Memory B cell (primary cell): ENCODE results near the gene RNF141.

Source experiments
- ATAC-seq: fragments of 150-1000 bp; cut with Tn5 transposase; 2 replicates; pipeline ENCODE4 v1.10.0; 2021; ENCODE audit warnings: low read depth, mild to moderate bottlenecking, moderate library complexity
- DNase-seq, 2 donors: peaks; one replicate each; pipeline ENCODE4 v3.0.0; 2022; ENCODE audit warnings: low spot score in 2 of 2
- H3K27ac Mint-ChIP-seq: one replicate; pipeline ENCODE4 v1.8.0; 2022; ENCODE audit warnings: mild to moderate bottlenecking, moderate library complexity, mixed read lengths
- H3K27me3 Mint-ChIP-seq: one replicate; pipeline ENCODE4 v1.8.0; 2022; ENCODE audit warnings: mixed read lengths
- H3K36me3 Mint-ChIP-seq: one replicate; pipeline ENCODE4 v1.8.0; 2022; ENCODE audit warnings: mild to moderate bottlenecking, mixed read lengths
- H3K4me1 Mint-ChIP-seq: one replicate; pipeline ENCODE4 v1.8.0; 2022; ENCODE audit warnings: mixed read lengths
- H3K4me3 Mint-ChIP-seq: one replicate; pipeline ENCODE4 v1.8.0; 2022; ENCODE audit warnings: mild to moderate bottlenecking, moderate library complexity, mixed read lengths
- H3K9me3 Mint-ChIP-seq: one replicate; pipeline ENCODE4 v1.8.0; 2022; ENCODE audit warnings: mixed read lengths

The RNF141 gene

GRCh38 chr11:10540915-10541560, at the start of gene RNF141:
Gene RNF141 (minus strand): TSS chr11:10541187. CDS start chr11:10534158, 7,029 bp downstream.
- Mint-ChIP-seq H3K9me3 (no peaks in the 10 kb centered on the region), H3K4me3 (peak within 1 kb of the TSS; percentile 92), H3K4me1 (peaks cover 32% of the 10 kb centered on the region), H3K36me3 (peaks cover 14% of the 10 kb centered on the region), H3K27ac (peak within 1 kb of the TSS; percentile 98), H3K27me3 (no peaks in the 10 kb centered on the region)
- DNase-seq = peak; percentile 96 to 99
- ATAC-seq = peak; percentile 88

DNA sequence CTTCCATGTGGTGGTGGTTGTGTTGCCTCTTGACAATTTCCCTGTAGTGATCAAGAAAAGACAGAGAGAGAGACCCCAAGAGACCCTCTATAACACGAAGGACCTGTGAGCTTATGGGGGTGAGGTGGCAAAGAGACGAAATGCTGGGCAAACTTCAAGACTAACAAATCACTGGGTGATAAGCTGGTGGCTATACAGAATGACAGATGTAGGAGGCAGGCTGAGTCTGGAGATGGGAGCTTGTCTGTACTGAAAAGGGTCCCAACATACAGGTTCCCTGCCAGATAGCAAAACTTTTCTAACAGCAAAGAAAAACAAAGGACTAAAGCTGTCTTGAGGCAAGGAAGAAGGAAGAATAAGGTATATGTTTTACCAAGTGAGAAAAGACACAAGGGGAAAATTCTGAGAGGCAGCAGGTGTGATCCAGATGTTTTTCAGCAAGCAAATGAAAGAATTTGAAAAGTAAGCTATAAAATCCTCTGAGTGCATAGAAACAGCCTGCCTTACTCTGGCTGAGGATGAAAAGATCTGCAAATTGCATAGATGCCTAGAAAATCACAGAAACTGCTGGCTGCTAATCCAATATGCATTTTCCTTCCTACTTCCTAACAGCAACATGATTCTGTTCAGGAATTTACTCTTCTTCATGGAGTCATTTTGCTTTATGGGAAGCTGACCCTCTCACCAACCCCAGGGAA, 49.4 kb upstream of the RNF141 start:
- DNase-seq (no peak), ATAC-seq (no peak)
- Mint-ChIP-seq H3K4me3 (no peak overlapping the region), H3K4me1 (peaks cover 32% of the 10 kb centered on the region), H3K27me3 (no peaks in the 10 kb centered on the region), H3K9me3 (no peaks in the 10 kb centered on the region), H3K27ac (peak overlapping the region; percentile 60), H3K36me3 (peaks cover 22% of the 10 kb centered on the region)

GRCh38 chr11:10588904-10589303, 47.9 kb upstream of the RNF141 start:
- no peak for DNase-seq
- H3K4me3 Mint-ChIP-seq = no peak overlapping the region
- peaks cover 21% of the 10 kb centered on the region for H3K36me3 Mint-ChIP-seq
- H3K27ac Mint-ChIP-seq = no peak overlapping the region
- H3K27me3 Mint-ChIP-seq = no peaks in the 10 kb centered on the region
- no peaks in the 10 kb centered on the region for H3K9me3 Mint-ChIP-seq
- peaks cover 34% of the 10 kb centered on the region for H3K4me1 Mint-ChIP-seq
- no peak for ATAC-seq

DNA sequence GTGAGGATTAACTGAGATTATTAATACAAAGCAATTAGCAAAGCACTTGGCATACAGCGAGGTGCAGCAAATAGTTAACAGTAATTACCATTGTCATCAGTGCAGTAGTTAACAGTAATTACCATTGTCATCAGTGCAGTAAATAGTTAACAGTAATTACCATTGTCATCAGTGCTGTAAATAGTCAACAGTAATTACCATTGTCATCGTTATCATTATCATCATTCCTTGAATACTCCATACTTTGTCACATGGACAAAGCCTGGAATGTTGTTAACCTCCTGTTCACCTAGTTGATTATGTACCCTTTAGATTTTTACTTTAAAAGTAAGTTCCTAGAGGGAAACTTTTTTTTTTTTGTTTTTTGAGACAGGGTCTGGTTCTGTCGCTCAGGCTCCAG, 47.0 kb upstream of the RNF141 start:
- ATAC-seq (no peak), DNase-seq (no peak)
- Mint-ChIP-seq H3K27me3 (no peaks in the 10 kb centered on the region), H3K27ac (peak overlapping the region; percentile 10), H3K4me3 (no peak overlapping the region), H3K36me3 (peaks cover 23% of the 10 kb centered on the region), H3K4me1 (peaks cover 37% of the 10 kb centered on the region), H3K9me3 (no peaks in the 10 kb centered on the region)

GRCh38 chr11:10587388-10587787, 46.4 kb upstream of the RNF141 start:
- Mint-ChIP-seq H3K27ac (peak overlapping the region; percentile 10), H3K4me3 (no peak overlapping the region), H3K27me3 (no peaks in the 10 kb centered on the region), H3K4me1 (peaks cover 42% of the 10 kb centered on the region), H3K36me3 (peaks cover 23% of the 10 kb centered on the region), H3K9me3 (no peaks in the 10 kb centered on the region)
- ATAC-seq (no peak), DNase-seq (no peak)

DNA sequence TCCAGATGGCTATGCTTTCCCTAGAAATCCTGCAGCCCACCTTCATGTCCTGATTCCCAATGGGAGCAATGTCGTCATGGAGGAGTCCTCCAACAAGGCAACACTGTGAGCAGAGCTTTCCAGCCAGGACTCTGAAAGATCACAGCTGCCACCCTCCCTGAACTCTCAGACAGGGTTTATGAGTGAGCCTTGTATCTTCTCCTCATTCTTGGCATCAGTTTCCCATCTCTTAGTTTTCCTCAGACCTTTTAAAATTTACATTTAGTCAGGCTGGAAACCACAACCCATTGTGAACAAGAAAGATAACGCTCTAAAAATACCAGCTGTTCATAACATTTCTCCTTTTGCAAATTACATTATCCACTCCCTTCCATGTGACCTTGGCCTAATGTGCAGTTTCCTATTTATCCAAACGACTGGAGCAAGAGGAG, 43.1 kb upstream of the RNF141 start:
- Mint-ChIP-seq H3K27ac (peak overlapping the region; percentile 2), H3K9me3 (no peaks in the 10 kb centered on the region), H3K4me1 (peaks cover 53% of the 10 kb centered on the region), H3K4me3 (no peak overlapping the region), H3K27me3 (no peaks in the 10 kb centered on the region), H3K36me3 (peaks cover 12% of the 10 kb centered on the region)
- ATAC-seq (no peak), DNase-seq (no peak)

DNA sequence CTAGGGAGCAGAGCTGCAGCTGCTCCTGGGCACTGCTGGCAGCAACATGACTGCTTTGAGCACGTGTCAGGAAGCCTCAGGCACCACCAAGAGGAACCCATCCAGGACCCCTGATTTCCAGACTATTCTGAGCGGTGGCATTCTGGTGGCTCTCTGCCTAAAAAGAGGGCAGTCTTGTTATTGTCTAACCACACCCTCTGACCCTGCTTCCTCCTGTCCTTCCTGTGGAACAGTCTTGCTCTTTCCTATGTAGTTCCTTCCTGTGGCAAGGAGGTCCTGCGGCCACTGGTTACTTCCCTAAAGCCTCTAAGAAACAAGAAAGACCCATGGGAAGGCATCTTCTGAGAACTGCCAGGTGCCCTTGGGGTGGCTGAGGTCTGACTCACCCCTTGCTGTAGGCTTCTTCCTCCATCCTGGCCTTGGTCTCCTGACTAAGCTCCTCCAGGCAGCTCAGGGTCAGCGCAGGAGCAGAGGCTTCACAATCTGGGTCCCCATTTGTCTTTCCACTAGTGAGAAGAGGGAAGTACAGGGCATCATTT, 40.6 kb upstream of the RNF141 start:
- H3K4me1 Mint-ChIP-seq = peaks cover 62% of the 10 kb centered on the region
- H3K27me3 Mint-ChIP-seq = no peaks in the 10 kb centered on the region
- H3K27ac Mint-ChIP-seq = peak overlapping the region; percentile 2
- peak overlapping the region; percentile 48 for H3K4me3 Mint-ChIP-seq
- ATAC-seq (peak; percentile 51), DNase-seq (no peak)
- H3K9me3 Mint-ChIP-seq = no peaks in the 10 kb centered on the region
- H3K36me3 Mint-ChIP-seq = peaks cover 11% of the 10 kb centered on the region

DNA sequence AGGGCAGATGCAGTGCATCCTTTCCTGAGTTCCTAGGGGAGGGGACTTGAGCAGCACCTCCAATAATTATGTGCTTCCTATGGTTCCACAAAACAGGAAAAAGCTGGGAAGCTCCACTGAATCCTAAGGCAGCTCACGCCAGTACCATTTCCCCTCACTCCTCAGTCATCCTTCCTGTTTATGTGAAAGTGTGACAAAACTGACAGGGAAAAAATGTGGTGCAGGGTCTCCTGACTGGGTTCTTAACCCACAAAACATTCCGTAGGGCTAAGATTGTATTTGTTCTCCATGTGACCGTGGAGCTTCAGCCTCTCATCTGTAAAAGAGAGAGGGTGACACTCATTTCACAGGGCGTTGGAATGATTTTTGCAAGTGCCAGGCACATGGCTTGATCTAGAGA, 39.6 kb upstream of the RNF141 start:
- H3K4me3 Mint-ChIP-seq = no peak overlapping the region
- H3K4me1 Mint-ChIP-seq = peaks cover 63% of the 10 kb centered on the region
- H3K27me3 Mint-ChIP-seq = no peaks in the 10 kb centered on the region
- DNase-seq = no peak
- peak overlapping the region; percentile 2 for H3K27ac Mint-ChIP-seq
- peaks cover 12% of the 10 kb centered on the region for H3K36me3 Mint-ChIP-seq
- no peaks in the 10 kb centered on the region for H3K9me3 Mint-ChIP-seq
- no peak for ATAC-seq

DNA sequence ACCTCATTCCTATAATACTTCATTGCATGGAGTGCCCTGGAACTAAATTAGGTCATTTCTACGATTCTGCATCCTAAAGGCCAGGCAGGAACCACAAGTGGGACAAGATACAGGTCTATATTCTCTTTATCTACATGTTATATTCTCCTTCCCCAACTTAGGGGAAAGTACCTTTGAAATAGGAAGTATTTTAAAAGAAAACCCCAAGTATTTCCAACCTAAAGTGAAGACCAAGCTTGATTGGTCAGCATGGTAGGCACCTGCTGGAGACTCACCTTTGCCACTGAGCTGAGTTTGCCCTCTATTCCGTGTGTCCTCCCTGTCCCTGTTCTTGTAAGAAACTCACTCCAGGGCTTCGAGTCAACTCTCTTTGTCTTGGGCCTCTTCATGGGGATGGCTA, 38.7 kb upstream of the RNF141 start:
- no peaks in the 10 kb centered on the region for H3K27me3 Mint-ChIP-seq
- peaks cover 12% of the 10 kb centered on the region for H3K36me3 Mint-ChIP-seq
- H3K9me3 Mint-ChIP-seq = no peaks in the 10 kb centered on the region
- DNase-seq = no peak
- ATAC-seq = peak; percentile 75
- peak overlapping the region; percentile 21 for H3K27ac Mint-ChIP-seq
- H3K4me3 Mint-ChIP-seq = no peak overlapping the region
- H3K4me1 Mint-ChIP-seq = peaks cover 61% of the 10 kb centered on the region

- no peaks in the 10 kb centered on the region for H3K27me3 Mint-ChIP-seq
- no peak overlapping the region for H3K27ac Mint-ChIP-seq
- no peak for ATAC-seq
These were observed 35.0 kb upstream of the RNF141 start for GRCh38 chr11:10576035-10576398.

DNA sequence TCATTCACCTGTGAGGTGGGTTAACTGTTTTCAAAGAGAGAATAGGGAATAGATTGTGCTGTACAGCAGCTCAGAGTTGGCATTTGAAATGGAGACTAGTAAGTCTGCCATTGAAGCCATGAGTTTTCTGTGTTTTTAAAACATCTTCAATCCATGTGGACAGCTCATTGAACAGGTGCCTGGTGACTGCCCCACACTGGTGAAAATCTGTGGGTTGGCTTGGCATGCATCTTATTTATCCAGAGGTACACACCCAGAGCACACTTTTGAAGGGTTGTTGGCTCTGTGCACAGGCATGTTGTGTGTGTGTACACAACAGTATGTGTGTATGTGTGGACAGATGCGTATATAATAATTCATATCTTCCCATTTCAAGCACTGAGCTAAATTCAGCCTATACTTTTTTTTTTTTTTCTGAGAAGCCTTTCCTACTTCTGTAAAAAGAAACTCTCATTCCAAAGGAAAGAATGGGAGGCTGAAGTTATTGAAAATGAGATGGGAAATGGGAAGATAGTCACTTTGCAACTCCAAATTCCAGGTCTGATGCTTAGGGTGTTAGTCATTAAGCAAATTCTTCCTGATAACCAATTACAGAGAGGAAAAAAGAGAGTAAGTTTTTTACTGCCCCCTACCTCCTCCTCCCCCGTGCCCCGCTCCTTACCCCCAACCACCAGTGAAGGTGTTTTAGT, 34.5 kb upstream of the RNF141 start:
- Mint-ChIP-seq H3K27me3 (no peaks in the 10 kb centered on the region), H3K9me3 (no peaks in the 10 kb centered on the region), H3K4me1 (peaks cover 47% of the 10 kb centered on the region), H3K27ac (no peak overlapping the region), H3K36me3 (peaks cover 19% of the 10 kb centered on the region), H3K4me3 (no peak overlapping the region)
- ATAC-seq (no peak), DNase-seq (no peak)

More at GRCh38 chr11:10576035-10576398, 35.0 kb upstream of the RNF141 start:
- DNase-seq = no peak
- H3K9me3 Mint-ChIP-seq = no peaks in the 10 kb centered on the region
- H3K36me3 Mint-ChIP-seq = peaks cover 19% of the 10 kb centered on the region
- H3K4me1 Mint-ChIP-seq = peaks cover 51% of the 10 kb centered on the region
- H3K4me3 Mint-ChIP-seq = no peak overlapping the region

GRCh38 chr11:10573556-10573955, 32.6 kb upstream of the RNF141 start:
- H3K36me3 Mint-ChIP-seq = peaks cover 22% of the 10 kb centered on the region
- no peaks in the 10 kb centered on the region for H3K27me3 Mint-ChIP-seq
- H3K4me3 Mint-ChIP-seq = no peak overlapping the region
- ATAC-seq (no peak), DNase-seq (no peak)
- no peaks in the 10 kb centered on the region for H3K9me3 Mint-ChIP-seq
- peaks cover 36% of the 10 kb centered on the region for H3K4me1 Mint-ChIP-seq
- no peak overlapping the region for H3K27ac Mint-ChIP-seq

- H3K27me3 Mint-ChIP-seq = no peaks in the 10 kb centered on the region
- peaks cover 34% of the 10 kb centered on the region for H3K4me1 Mint-ChIP-seq
- H3K27ac Mint-ChIP-seq = no peak overlapping the region
- H3K4me3 Mint-ChIP-seq = no peak overlapping the region
- peaks cover 22% of the 10 kb centered on the region for H3K36me3 Mint-ChIP-seq
- ATAC-seq = peak; percentile 52
- H3K9me3 Mint-ChIP-seq = no peaks in the 10 kb centered on the region
- DNase-seq = no peak
These were observed 32.0 kb upstream of the RNF141 start for GRCh38 chr11:10573028-10573427.

DNA sequence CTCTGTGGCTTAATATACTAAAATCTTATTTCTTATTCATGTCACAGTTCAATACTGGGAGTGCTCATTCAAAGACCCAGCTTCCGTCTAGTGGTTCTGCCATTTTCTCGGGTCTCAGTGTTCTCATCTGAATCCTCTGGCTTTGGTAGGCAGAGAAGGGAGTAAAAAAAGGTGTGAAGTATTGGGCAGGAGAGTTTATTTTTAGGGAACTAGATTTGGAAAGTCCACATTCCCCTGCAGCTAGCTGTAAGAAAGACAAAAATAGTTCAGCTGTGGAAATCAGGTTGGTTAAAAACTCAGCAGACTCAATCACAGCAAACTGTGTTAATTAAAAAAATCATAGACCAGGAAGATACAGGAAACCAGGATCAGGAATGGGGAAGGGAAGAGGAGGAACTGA, 31.5 kb upstream of the RNF141 start:
- Mint-ChIP-seq H3K4me3 (no peak overlapping the region), H3K9me3 (no peaks in the 10 kb centered on the region), H3K4me1 (peaks cover 34% of the 10 kb centered on the region), H3K27me3 (no peaks in the 10 kb centered on the region), H3K27ac (no peak overlapping the region), H3K36me3 (peaks cover 24% of the 10 kb centered on the region)
- ATAC-seq = no peak
- DNase-seq = no peak
